HG02840 (cell line): ENCODE data around the gene CRAT.
A peak's percentile ranks its signal among the peaks of the same experiment; 100 is the strongest.

Experiments used
- ATAC-seq: cut with Tn5 transposase; IDR thresholded peaks from one replicate; pipeline ENCODE4 v1.9.1; 2021; ENCODE audit warnings: mild to moderate bottlenecking, moderate library complexity, moderate number of reproducible peaks; ENCODE audit not compliant: unreplicated experiment, low FRiP score

CRAT gene

GRCh38 chr9:129110740-129111527 is at the start of gene CRAT, which contains the start of gene PTPA:
Gene CRAT, minus strand, starts transcription at chr9:129110793. Its CDS starts 284 bp downstream, at chr9:129110509.
Gene PTPA, plus strand, starts transcription at chr9:129111415. Its CDS starts 186 bp downstream, at chr9:129111601.
- peak; percentile 70 for ATAC-seq

GRCh38 chr9:129156163-129156562 is 45.6 kb upstream of the CRAT start:
- no peak for ATAC-seq

DNA sequence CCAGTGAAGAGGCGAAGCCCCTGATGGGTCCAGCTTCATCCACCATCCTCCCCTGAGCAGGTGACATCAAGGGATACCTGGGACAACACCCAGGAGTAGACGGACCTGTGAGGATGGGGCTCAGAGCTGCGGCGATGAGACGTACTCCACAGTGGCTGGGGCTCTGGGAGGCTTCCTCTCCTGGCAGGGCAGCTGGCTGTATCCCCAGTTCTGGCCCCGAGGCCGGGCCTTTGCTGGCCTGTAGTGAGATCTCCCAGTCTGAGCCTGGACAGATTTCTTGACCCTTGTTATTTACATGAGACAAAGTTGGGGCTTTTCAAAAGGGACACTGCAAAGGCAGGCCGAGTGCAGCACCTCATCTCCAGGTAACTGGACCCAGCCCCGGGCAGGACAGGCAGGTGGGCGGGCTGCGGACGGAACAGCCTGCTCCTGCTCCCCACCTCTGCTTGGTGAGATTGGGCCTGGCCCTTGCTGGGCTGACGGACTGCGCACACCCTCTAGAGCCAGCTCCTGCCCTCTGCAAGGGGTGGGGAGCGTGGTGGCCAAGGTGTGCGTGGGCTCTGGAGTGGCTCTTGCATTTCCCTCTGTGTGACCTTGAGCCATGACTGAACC is 44.4 kb upstream of the CRAT start:
- ATAC-seq = no peak

DNA sequence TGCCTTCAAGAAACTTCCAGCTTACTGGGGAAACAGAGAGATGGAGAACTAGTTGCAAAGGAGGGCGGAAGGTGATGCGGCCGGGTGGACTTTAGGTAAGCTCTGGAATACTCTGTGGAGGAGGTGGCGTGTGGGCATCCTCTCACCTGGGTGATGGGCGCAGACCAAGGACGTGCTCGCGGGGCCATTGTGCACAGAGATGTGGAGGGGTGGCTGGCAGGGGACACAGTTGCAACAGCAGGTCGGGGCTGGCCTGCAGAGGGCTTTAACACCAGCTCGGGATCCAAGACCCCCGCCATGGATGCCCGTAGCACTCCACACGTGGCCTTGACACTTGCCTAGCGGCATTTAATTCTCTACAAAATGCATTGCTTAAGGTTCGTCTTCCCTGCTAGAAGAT is 40.9 kb upstream of the CRAT start:
- no peak for ATAC-seq

GRCh38 chr9:129150672-129151211 is 40.1 kb upstream of the CRAT start:
- no peak for ATAC-seq

DNA sequence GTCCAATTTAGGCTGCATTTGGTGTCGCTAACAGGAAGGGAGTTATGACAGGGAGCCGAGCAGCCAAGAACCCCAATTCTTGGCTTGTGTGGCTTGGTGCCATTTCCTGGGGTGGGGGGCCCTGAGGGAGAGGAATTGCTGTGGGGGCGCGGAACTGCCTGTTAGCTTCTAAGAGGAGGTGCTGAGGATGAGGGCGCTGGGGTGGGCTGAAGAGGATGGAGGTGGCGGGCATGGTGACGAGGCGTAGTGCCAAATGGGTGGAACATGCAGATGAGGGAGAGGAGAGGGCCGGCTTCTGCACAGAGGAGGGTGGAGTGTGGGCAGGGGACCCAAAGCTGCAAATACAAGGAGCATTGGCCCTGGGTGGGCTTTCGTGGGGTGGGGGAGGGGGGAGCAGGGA is 39.5 kb upstream of the CRAT start:
- no peak for ATAC-seq

GRCh38 chr9:129149442-129149841 is 38.8 kb upstream of the CRAT start:
- ATAC-seq = no peak

DNA sequence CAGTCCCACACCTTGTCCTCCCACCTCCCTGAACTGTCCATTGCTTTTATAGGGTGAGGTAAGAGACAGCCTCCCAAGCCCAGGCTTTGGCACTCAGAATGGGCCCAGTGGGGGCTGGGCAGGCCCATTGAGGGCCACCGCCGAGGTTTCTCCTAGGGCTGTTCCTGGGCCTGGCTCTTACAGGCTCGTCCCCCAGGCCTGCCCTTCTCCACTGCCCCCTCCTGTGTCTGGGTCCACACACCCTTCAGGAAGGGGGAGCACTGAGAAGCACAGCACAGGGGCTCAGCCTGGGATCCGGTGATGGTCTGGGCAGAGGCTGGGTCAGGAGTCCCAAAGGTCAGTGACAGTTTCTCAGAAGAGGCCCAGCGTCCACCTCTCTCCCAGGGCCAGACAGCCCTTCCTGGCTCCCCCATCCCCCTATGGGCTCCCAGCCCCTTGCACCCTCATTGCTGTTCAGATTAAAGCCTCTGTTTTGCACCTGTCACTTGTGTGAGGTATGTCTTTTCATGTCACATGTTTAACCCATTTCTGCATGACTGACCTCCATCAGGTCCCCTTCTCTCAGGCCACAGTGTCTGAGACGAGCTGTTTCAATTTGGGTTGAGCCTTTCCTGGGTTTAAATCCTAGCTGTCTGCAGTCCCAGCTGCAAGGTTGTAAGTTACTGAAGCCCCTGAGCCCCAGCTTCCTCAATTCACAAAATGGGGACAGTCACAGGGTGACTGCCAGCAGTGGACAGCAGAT is 38.0 kb upstream of the CRAT start:
- no peak for ATAC-seq

DNA sequence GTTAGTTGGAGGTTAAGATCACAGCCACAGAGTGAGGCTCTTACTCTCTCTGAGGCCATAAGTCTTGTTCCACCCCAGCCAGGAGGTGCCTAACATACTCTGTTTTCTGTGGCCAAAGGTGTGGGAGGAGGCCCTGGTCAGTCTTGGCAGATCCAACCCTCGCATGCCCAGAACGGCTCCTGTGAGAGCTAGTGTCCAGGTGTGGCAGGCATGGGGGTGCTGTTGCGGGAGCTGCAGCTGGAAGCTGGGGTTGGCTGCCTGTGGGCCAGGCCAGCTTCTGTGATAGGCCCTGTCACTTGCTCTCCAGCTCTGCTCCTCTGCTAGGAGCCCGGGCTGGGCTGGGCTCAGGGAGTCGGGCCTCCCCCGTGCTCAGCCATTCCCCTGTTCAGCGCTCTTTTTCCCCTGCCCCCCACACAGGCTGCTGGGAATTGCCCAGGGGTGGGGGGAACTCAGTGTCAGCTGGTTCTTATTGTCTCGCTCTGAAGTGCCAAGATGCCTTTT is 35.9 kb upstream of the CRAT start:
- no peak for ATAC-seq

DNA sequence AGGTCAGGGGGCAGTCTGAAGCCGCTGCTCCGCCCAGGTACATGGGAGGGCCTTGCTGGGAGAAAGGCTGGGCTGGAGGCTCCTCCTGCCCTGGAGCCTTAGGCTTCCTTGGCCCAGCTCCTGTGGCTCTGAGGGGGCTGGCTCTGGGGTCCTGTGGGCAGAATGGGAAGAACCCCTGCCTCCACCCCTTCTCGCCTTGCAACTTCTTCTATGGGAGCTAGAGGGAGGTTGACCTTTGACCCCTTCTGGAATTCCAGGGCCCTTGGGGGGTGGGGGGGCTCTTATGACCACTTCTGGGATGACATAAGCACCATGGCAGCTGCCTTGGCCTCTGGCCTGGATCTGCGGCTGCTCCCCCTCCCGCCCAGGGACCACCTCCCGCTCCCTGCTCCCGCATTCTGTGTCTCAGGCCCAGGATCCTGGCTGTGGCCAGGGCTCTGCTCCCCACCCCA is 35.3 kb upstream of the CRAT start:
- ATAC-seq = no peak

- no peak for ATAC-seq
These were observed 34.7 kb upstream of the CRAT start for GRCh38 chr9:129145316-129145715.

GRCh38 chr9:129143031-129143927 is 32.7 kb upstream of the CRAT start:
- no peak for ATAC-seq

DNA sequence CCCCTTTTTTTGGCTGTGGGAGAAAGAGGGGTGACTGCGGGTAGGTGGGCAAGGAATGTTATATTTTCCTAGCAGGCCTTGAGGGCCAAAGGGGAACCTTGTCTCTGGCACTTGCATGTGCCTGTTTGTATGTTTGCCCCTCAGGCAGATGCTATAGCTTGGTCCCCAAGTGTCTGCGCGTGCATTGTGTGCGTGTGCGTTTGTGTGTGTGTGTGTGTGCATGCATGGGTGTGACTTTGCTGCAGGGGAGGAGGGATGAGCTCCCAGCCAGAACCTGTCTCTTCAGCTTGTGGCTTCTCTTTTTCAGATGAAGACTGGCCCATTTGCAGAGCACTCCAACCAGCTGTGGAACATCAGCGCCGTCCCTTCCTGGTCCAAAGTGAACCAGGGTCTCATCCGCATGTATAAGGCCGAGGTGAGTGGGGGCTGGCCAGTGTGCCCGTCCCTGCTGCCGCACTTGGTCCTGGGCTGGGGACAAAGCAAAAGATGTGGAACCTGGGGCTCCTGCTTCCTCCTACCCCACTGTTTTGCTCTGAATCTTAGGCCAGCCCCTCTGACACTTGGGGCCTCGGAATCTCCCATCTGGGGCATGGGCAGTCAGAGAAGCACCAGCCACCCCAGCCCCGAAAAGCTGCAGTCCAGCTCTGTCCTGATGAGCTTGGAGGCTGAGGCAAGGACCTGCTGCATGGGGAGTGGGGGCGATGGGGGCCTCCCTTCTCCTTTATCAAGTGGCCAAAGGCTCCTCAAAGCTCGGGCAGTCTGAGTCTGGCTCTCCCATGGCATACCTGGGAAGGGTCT is 31.7 kb upstream of the CRAT start:
- ATAC-seq = no peak

- peak; percentile 36 for ATAC-seq
These were observed 30.8 kb upstream of the CRAT start for GRCh38 chr9:129141066-129142041.

DNA sequence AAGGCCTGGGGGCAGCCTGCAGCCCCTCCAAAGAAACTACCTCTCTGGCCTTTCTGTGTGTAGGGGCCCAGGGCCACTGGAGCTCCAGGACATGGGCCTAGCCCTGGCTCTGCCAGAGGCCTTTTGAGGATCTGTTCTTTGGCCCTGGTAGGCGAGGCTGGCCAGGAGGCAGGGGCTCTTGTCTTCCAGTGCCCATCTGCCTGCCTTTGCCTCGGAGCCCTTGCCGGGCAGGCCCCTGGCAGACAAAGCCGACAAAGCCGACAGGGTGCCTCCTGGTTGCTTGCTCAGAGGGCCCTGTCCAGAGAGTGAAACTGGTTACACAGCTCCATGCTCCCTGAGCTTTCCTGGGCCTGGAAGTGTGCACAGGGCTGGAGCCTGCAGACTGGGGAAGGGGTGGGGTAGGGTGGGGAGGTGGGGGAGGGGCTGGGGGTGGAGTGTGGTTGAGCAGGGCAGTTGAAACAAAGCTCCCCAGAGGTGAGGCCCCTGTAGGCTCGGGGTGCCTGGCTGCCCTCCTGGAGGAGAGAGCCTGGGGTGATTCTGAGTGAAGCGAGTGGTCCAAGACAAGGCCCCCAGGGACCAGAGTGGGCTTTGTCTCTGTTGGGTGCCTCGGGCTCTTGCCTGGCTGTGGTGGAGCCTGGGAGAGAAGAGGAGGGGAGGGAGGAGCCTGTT is 29.9 kb upstream of the CRAT start:
- peak; percentile 7 for ATAC-seq

DNA sequence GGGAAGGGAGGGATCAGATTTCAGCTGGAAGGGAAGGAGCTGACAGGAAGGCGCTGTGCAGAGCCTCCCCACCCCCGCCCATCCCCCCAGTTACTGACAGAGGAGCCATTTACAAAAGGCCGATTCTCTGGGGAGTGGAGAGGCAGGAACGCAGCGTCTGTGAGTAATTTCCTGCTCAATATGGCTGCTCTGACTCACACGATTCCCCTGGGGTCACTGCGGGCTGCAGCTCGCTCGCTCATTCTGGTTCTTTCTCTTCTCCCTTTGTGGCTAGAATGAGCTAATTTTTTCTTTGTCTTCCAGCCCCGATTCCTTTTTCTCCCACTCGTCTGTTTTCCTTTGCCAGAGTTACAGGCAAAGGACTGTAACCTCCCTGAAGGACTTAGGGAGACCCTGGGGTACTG is 29.4 kb upstream of the CRAT start:
- ATAC-seq = peak; percentile 55

- ATAC-seq = no peak
These were observed 28.8 kb upstream of the CRAT start for GRCh38 chr9:129139233-129139992.
